Activated CD8-positive, alpha-beta memory T cell treated with anti-CD3 and anti-CD28 coated beads, Interleukin-2, amount 10 ng/mL, durations not matched to agents 7 days and 5 days (primary cell): ENCODE measurements around the gene UGT1A9. TPM values are rescaled to one million over a fixed set of nuclear protein-coding genes. Genes with fewer than 3 reads are reported as not detected.
"Not testable (repeated sequence)": the region's sequence is repeated elsewhere in the genome, so short reads cannot be mapped to it uniquely, and the experiment has no call there.

Experiments used
- ATAC-seq: fragments of 150-1000 bp; cut with Tn5 transposase; one replicate; pipeline ENCODE4 v1.10.0; 2021; ENCODE audit warnings: moderate library complexity
- CTCF ChIA-PET: fragments of 350-600 bp; sonication (Branson Sonifier 250); formaldehyde crosslinking; loops from one replicate; lab custom pipeline; 2021; ENCODE audit warnings: antibody characterized with exemption; lab: Charles Lee
- DNase-seq: peaks from one replicate; pipeline ENCODE4 v3.0.0-alpha.2; 2020
- H3K27ac Mint-ChIP-seq: one replicate; pipeline ENCODE4 v1.8.0; 2021; ENCODE audit warnings: mild to moderate bottlenecking, mixed read lengths
- H3K27me3 Mint-ChIP-seq: one replicate; pipeline ENCODE4 v1.8.0; 2021; ENCODE audit warnings: mixed read lengths
- H3K36me3 Mint-ChIP-seq: one replicate; pipeline ENCODE4 v1.8.0; 2021; ENCODE audit warnings: mild to moderate bottlenecking, mixed read lengths
- H3K4me1 Mint-ChIP-seq: one replicate; pipeline ENCODE4 v1.8.0; 2021; ENCODE audit warnings: mixed read lengths
- H3K4me3 Mint-ChIP-seq: one replicate; pipeline ENCODE4 v1.8.0; 2021; ENCODE audit warnings: mild to moderate bottlenecking, moderate library complexity, mixed read lengths
- H3K9me3 Mint-ChIP-seq: one replicate; pipeline ENCODE4 v1.8.0; 2022; ENCODE audit warnings: low read depth, mixed read lengths
- total RNA-seq, 2 experiments: library from RNA; stranded (reverse); gene quantifications; one replicate each; pipeline ENCODE4 v1.2.3, GENCODE V29; 2021

The UGT1A9 gene
- total RNA-seq, 2 experiments from 2014 or later, result not detected

DNA sequence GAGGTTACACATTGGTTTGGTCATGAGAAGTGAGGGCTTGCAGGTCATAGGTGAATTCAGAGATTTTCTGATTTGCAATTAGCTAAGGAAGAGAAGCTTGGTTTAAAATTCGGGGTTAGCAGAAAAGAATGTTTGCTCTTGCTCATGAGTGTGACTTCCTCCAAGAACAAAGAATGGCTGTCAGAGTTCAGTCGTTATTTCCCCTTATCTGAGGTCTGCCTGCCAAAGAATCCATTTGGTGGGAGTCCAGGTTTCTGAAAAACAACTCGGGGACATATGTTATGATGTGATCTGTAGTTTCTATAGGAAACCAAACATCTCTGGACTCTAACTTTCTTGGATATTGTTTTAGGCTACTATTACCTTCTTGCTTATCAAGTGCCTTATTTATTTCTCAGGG is 17.8 kb downstream of the UGT1A9 start:
- Mint-ChIP-seq H3K4me3 (no peak overlapping the region), H3K4me1 (no peaks in the 10 kb centered on the region), H3K27ac (no peak overlapping the region), H3K27me3 (peaks cover 31% of the 10 kb centered on the region), H3K9me3 (no peaks in the 10 kb centered on the region), H3K36me3 (no peaks in the 10 kb centered on the region)
- ATAC-seq, result no peak
- no peak for DNase-seq
- CTCF ChIA-PET, result no interaction called here

DNA sequence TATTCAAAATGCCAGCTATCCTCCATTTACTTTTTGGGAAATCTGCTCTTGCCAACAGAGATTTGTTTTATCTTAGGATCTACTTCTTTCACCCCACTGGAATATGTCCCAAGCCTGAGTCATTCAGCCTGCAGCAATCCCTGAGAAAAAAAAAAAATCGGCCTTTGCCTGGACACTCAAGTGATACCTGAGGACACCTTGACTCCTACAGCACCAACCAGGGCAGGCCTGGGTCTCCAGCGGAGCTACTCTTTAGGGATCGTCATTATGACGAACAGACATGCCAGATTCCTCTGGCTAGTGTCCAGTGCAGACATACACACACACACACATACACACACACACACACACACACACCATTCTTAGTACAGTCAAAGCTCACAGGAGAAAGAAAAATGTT is 18.7 kb downstream of the UGT1A9 start:
- DNase-seq (no peak), ATAC-seq (no peak)
- H3K4me3 Mint-ChIP-seq, result no peak overlapping the region
- H3K9me3 Mint-ChIP-seq, result no peaks in the 10 kb centered on the region
- CTCF ChIA-PET, result no interaction called here
- H3K4me1 Mint-ChIP-seq, result no peaks in the 10 kb centered on the region
- no peak overlapping the region for H3K27ac Mint-ChIP-seq
- peaks cover 27% of the 10 kb centered on the region for H3K27me3 Mint-ChIP-seq
- H3K36me3 Mint-ChIP-seq, result no peaks in the 10 kb centered on the region

DNA sequence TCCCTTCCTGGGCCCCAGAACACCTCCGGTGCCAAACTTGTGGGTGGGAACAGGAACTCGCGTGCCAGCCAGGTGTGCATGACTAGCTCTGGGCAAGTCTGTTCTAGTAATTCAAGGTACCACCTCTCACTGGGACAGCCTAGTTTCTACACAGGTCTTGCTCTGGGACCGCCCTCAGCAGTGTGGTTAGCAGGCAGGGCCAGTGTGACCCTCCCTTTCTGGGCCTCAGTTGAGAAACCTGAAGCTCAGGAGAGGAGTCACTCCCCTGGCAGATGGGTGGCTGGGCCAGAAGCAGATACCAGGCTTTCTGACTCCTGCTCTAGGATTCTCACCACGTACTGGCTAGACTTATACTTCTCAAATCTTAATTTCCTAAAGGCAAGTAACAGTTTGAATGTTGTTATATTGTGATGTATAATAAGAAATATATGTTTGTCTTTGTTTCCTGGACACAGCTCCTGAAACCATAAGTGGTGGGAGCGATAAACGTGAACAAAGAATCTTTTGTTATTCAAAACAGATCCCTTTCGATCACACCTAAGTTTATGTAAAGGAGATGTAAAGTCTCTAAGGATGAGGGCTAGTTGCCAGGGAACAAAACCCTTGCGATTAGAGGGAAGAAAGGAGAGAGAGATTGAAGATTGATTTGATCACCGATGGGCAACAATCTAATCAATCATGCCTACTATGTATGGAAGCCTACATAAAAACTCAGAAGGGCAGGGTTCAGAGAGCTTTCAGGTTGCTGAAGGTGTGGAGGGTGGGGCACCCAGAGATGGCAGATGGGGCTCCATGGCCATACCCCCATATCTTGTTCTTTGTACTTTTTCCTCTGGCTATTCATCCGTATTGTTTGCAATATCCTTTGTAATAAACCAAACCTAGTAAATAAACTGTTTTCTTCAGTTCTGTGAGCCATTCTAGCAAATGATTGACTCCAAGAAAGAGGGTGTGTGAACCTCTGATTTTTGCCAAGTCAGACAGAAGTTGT is 20.0 kb downstream of the UGT1A9 start:
- ATAC-seq (no peak), DNase-seq (no peak)
- Mint-ChIP-seq H3K9me3 (no peaks in the 10 kb centered on the region), H3K4me1 (no peaks in the 10 kb centered on the region), H3K36me3 (no peaks in the 10 kb centered on the region), H3K27ac (no peak overlapping the region), H3K27me3 (peaks cover 31% of the 10 kb centered on the region), H3K4me3 (no peak overlapping the region)
- CTCF ChIA-PET, result interaction anchor here (1.4 kb wide), 1 partner anchor 137 kb away, joined by 3 read pairs; no protein-coding TSS in a partner anchor

DNA sequence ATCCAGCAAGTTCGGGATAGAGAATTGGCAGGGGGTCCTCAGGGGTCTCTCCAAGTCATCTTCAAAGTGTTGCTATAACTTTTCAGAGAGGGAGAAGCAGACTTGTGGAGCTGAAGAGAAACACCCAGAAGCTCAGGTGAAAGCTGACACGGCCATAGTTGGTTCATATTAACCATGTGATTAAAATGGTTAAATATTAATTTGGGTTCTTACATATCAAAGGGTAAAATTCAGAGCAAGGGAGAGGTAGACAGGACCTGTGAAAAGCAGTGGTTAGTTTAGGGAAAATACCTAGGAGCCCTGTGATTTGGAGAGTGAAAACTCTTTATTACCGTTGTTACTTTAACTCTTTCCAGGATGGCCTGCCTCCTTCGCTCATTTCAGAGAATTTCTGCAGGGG is 20.9 kb downstream of the UGT1A9 start, which contains the start of gene UGT1A6:
Gene UGT1A6, plus strand, starts transcription at position 243 of the 400 bp plus-strand sequence. Its CDS starts 115 bp downstream, at position 358.
- Mint-ChIP-seq H3K4me3 (no peak within 1 kb of the TSS), H3K9me3 (no peaks in the 10 kb centered on the region), H3K27me3 (peaks cover 38% of the 10 kb centered on the region), H3K36me3 (no peaks in the 10 kb centered on the region), H3K27ac (no peak within 1 kb of the TSS), H3K4me1 (no peaks in the 10 kb centered on the region)
- ATAC-seq (no peak), DNase-seq (no peak)
- CTCF ChIA-PET, result no interaction called here

DNA sequence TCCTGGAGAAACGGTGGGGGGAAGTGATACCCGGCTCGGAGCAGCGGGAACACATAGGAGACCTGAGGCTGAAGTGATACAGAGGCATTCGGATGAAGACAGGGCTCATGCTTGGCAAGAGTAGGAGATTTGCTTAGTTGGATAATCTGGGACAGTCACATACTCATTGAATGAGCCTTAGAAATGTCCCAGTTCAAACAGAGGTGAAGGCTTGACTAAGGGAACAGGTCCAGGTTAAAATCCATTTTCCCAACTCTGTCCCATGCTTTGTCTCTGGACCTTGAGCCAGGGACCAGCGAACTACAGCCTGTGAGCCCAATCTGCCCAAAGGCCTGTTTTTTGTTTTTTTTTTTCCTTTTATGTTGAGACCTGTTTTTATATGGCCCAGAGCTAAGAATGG is 22.3 kb downstream of the UGT1A9 start:
- H3K4me3 Mint-ChIP-seq, result no peak overlapping the region
- DNase-seq (no peak), ATAC-seq (no peak)
- no peak overlapping the region for H3K27ac Mint-ChIP-seq
- H3K4me1 Mint-ChIP-seq, result no peaks in the 10 kb centered on the region
- no peaks in the 10 kb centered on the region for H3K36me3 Mint-ChIP-seq
- CTCF ChIA-PET, result no interaction called here
- no peaks in the 10 kb centered on the region for H3K9me3 Mint-ChIP-seq
- peaks cover 40% of the 10 kb centered on the region for H3K27me3 Mint-ChIP-seq

DNA sequence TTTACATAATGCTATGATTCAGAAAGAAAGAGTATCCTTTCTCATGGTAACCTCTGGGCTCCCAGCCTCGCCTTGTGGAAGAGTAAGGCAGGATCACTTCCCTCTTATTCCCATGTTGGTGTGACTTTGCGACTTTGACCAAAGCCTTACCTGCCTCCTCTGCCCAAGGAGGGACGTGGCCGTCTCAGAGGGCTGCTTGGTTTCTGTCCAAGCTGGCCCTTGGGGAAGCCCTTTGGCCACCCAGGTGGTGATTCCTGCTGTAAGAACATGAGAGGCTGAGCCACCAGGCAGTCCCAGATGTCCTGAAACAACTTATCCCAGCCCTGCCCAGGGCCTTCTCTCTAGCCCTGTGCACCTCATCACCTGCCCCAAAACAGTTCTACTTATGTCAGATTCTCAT is 27.0 kb downstream of the UGT1A9 start:
- no peak for ATAC-seq
- Mint-ChIP-seq H3K27ac (no peak overlapping the region), H3K4me1 (no peaks in the 10 kb centered on the region), H3K9me3 (no peaks in the 10 kb centered on the region), H3K36me3 (no peaks in the 10 kb centered on the region), H3K4me3 (no peak overlapping the region), H3K27me3 (peaks cover 42% of the 10 kb centered on the region)
- CTCF ChIA-PET, result interaction anchor here (1.3 kb wide), 1 partner anchor 163 kb away, joined by 3 read pairs; no protein-coding TSS in a partner anchor
- DNase-seq, result no peak

DNA sequence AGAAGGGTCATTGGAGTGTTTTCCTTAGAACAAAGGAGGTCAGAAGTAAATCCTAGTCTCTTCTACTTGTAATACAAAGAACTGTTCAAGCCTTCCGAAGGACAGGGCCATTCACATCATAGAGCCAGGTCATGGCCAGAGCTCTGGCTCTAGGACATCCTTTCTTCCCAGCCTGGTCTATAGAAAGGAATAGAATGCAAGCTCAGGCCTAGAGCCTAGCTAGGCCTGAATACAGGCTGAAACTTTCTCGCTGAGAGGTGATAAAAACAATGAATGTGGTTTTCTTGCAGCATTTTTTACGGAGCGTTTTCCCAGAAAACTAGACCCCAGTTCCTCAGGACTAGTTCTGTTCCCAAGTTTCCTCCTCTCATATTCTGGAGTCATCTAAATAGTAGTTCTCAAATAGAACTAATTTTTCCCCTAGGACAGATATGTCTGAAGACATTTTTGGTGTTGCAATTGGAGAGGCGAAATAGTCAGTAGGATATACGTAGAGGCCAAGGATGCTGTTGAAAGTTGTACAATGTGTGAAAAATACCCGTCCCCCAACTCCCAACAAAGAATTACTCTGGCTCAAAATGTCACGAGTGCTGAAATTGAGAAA is 27.8 kb downstream of the UGT1A9 start:
- no peaks in the 10 kb centered on the region for H3K4me1 Mint-ChIP-seq

DNA sequence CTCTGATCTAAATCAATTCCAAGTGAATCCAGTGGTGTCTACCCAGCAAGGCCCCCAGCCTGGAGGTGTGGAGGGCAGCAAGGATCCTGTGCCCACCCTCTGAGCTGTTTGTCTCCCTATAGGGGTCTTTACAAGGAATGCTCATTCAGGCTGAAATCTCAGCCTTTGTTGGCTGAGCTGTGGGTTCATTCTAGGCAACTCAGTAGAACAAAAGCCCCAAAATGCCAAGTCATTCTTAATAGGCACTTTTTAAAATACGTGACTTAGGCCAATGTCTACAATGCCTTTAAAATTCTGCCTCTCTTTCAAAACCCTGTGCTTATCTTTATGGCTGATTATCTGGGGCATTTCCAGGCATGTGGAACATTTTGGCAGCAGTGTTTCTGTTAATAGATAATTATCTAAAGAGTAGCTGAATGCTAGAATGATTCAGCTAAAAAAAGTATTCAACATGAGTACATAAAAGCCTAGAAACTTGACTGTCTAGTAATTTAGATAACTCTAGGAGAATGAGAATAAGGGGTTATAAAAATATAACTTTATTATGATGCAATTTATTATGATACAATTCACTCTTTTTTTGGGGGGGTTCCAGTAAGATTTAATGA is 28.4 kb downstream of the UGT1A9 start:
- H3K27ac Mint-ChIP-seq, result no peak overlapping the region
- no peaks in the 10 kb centered on the region for H3K36me3 Mint-ChIP-seq
- peaks cover 43% of the 10 kb centered on the region for H3K27me3 Mint-ChIP-seq
- H3K9me3 Mint-ChIP-seq, result no peaks in the 10 kb centered on the region
- no peaks in the 10 kb centered on the region for H3K4me1 Mint-ChIP-seq
- ATAC-seq (no peak), DNase-seq (no peak)
- CTCF ChIA-PET, result no interaction called here
- no peak overlapping the region for H3K4me3 Mint-ChIP-seq

More for the DNA sequence above, 27.8 kb downstream of the UGT1A9 start:
- no peak overlapping the region for H3K27ac Mint-ChIP-seq
- ATAC-seq (no peak), DNase-seq (no peak)
- H3K4me3 Mint-ChIP-seq, result no peak overlapping the region
- CTCF ChIA-PET, result interaction anchor here (1.3 kb wide), 1 partner anchor 162 kb away, joined by 3 read pairs; no protein-coding TSS in a partner anchor
- no peaks in the 10 kb centered on the region for H3K9me3 Mint-ChIP-seq
- peaks cover 41% of the 10 kb centered on the region for H3K27me3 Mint-ChIP-seq
- no peaks in the 10 kb centered on the region for H3K36me3 Mint-ChIP-seq

DNA sequence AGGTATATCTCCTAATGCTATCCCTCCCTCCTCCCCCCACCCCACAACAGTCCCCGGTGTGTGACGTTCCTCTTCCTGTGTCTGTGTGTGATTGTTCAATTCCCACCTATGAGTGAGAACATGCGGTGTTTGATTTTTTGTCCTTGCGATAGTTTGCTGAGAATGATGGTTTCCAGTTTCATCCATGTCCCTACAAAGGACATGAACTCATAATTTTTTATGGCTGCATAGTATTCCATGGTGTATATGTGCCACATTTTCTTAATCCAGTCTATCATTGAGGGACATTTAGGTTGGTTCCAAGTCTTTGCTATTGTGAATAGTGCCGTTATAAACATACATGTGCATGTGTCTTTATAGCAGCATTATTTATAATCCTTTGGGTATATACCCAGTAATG is 29.1 kb downstream of the UGT1A9 start:
- H3K27me3 Mint-ChIP-seq, result peaks cover 45% of the 10 kb centered on the region
- ATAC-seq, H3K4me1 Mint-ChIP-seq, H3K36me3 Mint-ChIP-seq, H3K27ac Mint-ChIP-seq, DNase-seq, H3K9me3 Mint-ChIP-seq, CTCF ChIA-PET, H3K4me3 Mint-ChIP-seq: not testable (repeated sequence)

DNA sequence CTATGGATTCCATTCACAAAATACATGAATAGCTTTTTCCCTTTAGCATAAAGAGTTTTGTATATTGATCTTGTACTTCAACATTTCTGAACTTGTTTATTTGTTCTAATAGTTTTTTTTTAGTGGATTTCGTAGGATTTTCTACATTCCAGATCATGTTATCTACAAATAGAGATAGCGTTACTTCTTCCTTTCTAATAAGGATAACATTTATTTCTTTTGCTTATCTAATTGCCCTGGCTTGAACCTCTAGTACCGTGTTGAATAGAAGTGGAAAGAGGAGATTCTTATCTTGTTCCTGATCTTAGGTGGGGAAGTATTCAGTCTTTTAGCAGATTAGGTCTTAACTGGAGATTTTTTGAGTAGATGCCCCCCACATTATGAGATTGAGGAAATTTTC is 30.5 kb downstream of the UGT1A9 start:
- Mint-ChIP-seq H3K9me3 (no peaks in the 10 kb centered on the region), H3K36me3 (no peaks in the 10 kb centered on the region), H3K27me3 (peaks cover 36% of the 10 kb centered on the region), H3K4me1 (no peaks in the 10 kb centered on the region), H3K4me3 (no peak overlapping the region), H3K27ac (no peak overlapping the region)
- DNase-seq, result no peak
- CTCF ChIA-PET, result no interaction called here
- no peak for ATAC-seq

DNA sequence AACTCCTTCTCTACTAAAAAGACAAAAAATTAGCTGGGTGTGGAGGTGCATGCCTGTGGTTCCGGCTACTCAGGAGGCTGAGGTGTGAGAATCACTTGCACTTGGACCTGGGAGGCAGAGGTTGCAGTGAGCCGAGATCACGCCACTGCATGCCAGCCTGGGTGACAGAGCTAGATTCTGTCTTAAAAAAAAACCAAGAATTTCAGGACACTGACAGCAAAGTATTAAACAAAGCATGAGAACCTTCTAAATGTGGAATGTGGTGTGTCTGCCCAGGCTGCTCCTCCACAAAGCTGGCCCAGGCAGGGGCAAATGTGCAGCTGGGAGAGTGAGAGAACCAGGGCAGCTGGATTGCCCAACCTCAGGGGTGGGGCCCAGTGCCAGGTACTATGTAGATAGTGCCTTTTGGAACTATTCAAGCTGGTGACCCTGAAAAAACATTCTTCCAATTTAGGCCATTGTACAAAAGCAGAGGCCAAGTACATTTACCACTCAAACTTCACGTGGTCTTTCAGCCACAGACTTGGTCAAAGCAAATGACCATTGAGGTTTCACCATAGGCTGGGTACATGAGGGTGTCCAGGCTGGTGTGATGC is 34.3 kb downstream of the UGT1A9 start:
- ATAC-seq, result no peak
- no peak for DNase-seq
- Mint-ChIP-seq H3K9me3 (no peaks in the 10 kb centered on the region), H3K4me1 (no peaks in the 10 kb centered on the region), H3K27me3 (peaks cover 47% of the 10 kb centered on the region), H3K27ac (no peak overlapping the region), H3K36me3 (no peaks in the 10 kb centered on the region), H3K4me3 (no peak overlapping the region)
- CTCF ChIA-PET, result no interaction called here

DNA sequence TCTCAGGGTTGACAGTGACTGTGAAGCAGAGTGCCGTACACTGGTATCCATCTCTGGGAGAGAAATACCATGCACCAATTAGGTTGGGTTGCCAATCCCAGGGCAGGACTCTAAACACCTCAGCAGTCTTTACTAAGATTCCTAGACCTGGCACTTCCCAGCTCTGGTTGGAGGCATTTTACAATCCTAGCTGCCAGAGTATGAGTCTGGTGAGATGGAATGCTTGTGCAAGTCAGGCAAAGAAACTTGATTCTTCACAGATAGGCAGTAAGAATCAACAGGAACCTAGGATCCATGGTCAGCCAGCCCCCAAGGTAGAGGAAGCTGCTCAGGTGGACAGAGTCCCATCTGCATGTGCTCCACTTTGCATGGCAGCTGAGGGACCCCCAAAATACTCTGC is 35.0 kb downstream of the UGT1A9 start:
- Mint-ChIP-seq H3K27me3 (peaks cover 47% of the 10 kb centered on the region), H3K4me3 (no peak overlapping the region), H3K36me3 (no peaks in the 10 kb centered on the region), H3K4me1 (no peaks in the 10 kb centered on the region), H3K27ac (no peak overlapping the region), H3K9me3 (no peaks in the 10 kb centered on the region)
- CTCF ChIA-PET, result no interaction called here
- DNase-seq (no peak), ATAC-seq (no peak)

DNA sequence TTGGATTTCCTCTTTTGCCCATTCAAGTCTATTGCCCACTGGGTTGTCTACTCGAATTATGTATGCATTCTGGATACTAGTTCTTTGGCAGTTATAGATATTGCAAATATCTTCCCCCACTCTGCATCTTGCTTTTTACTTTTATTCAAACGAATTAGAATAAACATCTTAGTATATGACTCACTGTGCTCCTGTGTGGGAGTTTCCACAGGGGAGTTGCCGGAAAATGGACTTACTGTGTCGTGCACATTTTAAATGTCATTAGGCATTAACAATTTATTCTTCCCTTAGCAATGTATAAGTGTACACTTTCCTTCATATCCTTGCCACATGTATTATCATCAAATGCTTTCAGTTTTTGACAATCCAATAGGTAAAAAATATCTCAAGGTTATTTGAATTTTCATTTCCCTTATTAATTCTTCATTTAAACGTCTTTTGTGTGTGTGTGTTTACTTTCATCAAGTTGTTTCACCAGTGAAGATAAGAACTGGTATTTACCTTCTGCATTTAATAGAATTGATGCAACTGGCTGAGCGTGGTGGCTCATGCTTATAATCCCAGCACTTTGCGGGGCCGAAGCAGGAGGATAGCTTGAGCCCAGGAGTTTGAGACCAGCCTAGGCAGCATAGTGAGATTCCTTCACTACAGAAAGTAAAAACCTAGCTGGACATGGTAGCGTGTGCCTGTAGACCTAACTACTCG is 36.4 kb downstream of the UGT1A9 start:
- H3K27ac Mint-ChIP-seq, result no peak overlapping the region
- CTCF ChIA-PET, result no interaction called here
- no peaks in the 10 kb centered on the region for H3K4me1 Mint-ChIP-seq
- no peaks in the 10 kb centered on the region for H3K9me3 Mint-ChIP-seq
- DNase-seq (no peak), ATAC-seq (no peak)
- H3K4me3 Mint-ChIP-seq, result no peak overlapping the region
- H3K36me3 Mint-ChIP-seq, result no peaks in the 10 kb centered on the region
- H3K27me3 Mint-ChIP-seq, result peaks cover 45% of the 10 kb centered on the region
